Measurements from ENCODE around the gene PGP. TPM values are rescaled to one million over a fixed set of nuclear protein-coding genes. Genes with fewer than 3 reads are reported as not detected.

PGP gene
- total RNA-seq, 1 donor from 2014 or later, result 16.8 TPM

DNA sequence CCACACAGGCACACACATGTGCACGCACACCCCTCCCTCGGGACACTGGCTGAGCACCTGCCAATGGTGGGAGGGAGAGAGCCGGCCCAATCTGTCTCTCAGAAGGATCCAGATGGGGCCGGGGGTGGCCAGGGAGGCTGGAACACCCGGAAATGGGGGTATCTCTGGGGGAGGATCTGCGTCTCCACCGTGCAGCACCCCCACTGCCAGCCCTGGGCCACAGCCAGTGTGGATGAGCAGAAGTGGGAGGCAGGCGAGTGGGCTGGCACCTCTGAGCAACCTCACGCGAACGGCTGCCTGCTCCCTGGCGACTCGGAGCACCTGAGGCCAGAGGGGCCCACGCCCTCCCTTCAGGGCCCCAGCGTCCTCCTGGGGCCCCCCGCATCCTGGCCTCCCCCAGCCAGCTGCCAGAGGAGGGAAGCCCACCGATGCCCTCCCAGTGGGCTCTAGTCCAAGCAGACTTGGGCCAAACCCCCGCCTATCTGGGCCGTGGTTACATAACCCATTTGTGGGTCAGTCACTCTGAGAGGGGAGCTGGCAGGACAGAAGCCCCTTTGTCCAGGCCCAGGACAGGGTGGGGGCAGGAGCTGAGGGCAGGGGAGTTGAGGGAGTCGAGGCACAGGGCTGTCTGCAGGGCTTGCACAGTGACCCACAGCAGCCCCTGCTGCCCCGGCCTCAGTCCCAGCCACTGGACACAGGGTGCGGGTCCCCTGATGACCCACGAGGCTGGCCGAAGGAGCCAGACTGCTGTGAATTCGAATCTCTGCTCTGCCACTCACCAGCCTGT is 23.8 kb downstream of the PGP start:
- Mint-ChIP-seq H3K36me3 (no peaks in the 10 kb centered on the region), H3K4me1 (peaks cover 10% of the 10 kb centered on the region), H3K27me3 (ENCODE audit: low read depth) (peaks cover 10% of the 10 kb centered on the region), H3K27ac (no peak overlapping the region), H3K9me3 (no peaks in the 10 kb centered on the region), H3K4me3 (no peak overlapping the region)
- no peak for DNase-seq (ENCODE audit: low spot score in 2 of 2, unreplicated experiment in 2 of 2)
- TF ChIP-seq, protein P1, sequence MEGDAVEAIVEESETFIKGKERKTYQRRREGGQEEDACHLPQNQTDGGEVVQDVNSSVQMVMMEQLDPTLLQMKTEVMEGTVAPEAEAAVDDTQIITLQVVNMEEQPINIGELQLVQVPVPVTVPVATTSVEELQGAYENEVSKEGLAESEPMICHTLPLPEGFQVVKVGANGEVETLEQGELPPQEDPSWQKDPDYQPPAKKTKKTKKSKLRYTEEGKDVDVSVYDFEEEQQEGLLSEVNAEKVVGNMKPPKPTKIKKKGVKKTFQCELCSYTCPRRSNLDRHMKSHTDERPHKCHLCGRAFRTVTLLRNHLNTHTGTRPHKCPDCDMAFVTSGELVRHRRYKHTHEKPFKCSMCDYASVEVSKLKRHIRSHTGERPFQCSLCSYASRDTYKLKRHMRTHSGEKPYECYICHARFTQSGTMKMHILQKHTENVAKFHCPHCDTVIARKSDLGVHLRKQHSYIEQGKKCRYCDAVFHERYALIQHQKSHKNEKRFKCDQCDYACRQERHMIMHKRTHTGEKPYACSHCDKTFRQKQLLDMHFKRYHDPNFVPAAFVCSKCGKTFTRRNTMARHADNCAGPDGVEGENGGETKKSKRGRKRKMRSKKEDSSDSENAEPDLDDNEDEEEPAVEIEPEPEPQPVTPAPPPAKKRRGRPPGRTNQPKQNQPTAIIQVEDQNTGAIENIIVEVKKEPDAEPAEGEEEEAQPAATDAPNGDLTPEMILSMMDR (IDR thresholded peaks at IDR 0.05; ENCODE audit: unreplicated experiment), result no peak

DNA sequence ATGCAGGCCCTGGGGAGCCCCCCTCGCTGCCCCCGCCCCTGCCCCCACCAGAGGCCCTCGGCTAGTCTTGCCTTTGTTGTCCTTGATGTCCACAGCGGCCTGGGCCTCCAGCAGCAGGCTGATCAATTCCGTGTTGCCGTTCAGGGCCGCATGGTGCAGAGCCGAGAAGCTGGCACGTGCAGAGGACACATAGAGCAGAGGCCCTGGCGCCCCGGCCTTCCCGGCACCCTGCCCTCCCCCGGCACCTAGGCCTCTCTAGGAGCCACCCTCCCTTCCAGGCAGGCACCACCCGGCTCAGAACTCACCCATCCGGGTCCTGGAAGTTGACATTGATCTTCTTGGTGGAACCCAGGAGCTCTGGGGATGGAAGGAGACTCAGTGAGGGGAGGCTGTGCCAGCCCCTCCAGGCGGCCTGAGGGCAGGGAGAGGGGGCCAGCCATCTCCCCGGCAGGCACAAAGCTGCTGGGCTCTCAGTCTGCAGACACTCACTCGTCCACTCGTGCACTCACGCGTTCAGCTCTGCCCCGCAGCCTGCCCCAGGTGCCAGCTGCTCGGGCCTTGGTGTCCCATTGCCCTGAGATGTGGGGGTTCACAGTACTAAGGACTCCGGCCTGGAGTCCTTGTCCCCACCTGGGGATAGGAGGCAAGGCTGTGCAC is 24.5 kb downstream of the PGP start:
- H3K36me3 Mint-ChIP-seq, result no peaks in the 10 kb centered on the region
- no peaks in the 10 kb centered on the region for H3K9me3 Mint-ChIP-seq
- TF ChIP-seq, protein P1 (IDR thresholded peaks at IDR 0.05; ENCODE audit: unreplicated experiment), result no peak
- H3K4me3 Mint-ChIP-seq, result no peak overlapping the region
- H3K4me1 Mint-ChIP-seq, result peaks cover 8% of the 10 kb centered on the region
- peaks cover 7% of the 10 kb centered on the region for H3K27me3 Mint-ChIP-seq (ENCODE audit: low read depth)
- no peak for DNase-seq (ENCODE audit: low spot score in 2 of 2, unreplicated experiment in 2 of 2)
- no peak overlapping the region for H3K27ac Mint-ChIP-seq

DNA sequence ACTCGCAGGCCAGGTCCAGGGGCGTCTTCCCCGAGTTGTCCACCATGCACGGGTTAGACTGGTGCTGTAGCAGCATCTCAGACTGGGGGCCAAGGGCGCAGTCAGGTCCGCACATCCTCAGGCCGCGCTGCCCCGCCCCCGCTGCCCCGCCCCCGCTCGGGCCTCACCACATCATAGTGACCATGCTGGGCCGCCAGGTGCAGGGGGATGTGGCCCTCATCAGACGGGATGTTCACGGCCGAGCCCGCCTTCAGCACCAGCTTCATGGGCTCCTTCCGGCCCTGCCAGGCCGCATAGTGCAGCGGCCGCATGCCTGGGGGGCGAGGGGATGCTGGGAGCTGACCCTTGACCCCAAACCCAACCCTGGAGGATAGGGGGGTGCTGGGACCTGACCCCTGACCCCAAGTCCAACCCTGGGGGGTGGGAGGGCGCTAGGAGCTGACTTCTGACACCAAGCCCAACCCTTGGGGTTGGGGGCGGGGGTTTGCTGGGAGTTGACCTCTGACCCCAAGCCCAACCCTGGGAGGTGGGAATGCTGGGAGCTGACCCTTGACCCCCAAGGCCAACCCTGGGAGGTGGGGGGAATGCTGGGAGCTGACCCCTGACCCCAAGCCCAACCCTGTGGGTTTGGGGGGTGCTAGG is 25.3 kb downstream of the PGP start:
- no peak for DNase-seq (ENCODE audit: low spot score in 2 of 2, unreplicated experiment in 2 of 2)
- Mint-ChIP-seq H3K4me3 (no peak overlapping the region), H3K27ac (no peak overlapping the region), H3K36me3 (no peaks in the 10 kb centered on the region), H3K27me3 (ENCODE audit: low read depth) (peaks cover 2% of the 10 kb centered on the region), H3K4me1 (peaks cover under 1% of the 10 kb centered on the region), H3K9me3 (no peaks in the 10 kb centered on the region)
- TF ChIP-seq, protein P1 (IDR thresholded peaks at IDR 0.05; ENCODE audit: unreplicated experiment), result no peak

DNA sequence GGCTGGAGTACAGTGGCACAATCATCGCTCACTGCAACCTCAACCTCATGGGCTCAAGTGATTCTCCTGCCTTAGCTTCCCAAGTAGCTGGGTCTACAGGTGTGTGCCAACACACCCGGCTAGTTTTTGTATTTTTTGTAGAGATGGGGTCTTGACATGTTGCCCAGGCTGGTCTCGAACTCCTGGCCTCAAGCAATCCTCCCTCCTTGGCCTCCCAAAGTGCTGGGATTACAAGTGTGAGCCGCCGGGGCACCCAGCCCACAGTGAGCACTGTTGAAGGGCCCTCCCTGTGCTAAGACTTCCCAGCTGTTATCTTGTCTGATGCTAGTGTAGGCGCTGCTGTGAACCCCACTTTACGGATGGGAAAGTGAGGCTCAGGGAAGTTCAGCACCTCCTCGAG is 26.2 kb downstream of the PGP start:
- no peaks in the 10 kb centered on the region for H3K9me3 Mint-ChIP-seq
- H3K36me3 Mint-ChIP-seq, result no peaks in the 10 kb centered on the region
- TF ChIP-seq, protein P1 (IDR thresholded peaks at IDR 0.05; ENCODE audit: unreplicated experiment), result no peak
- no peak overlapping the region for H3K4me3 Mint-ChIP-seq
- H3K4me1 Mint-ChIP-seq, result no peaks in the 10 kb centered on the region
- H3K27me3 Mint-ChIP-seq (ENCODE audit: low read depth), result no peaks in the 10 kb centered on the region
- no peak for DNase-seq (ENCODE audit: low spot score in 2 of 2, unreplicated experiment in 2 of 2)
- H3K27ac Mint-ChIP-seq, result no peak overlapping the region

DNA sequence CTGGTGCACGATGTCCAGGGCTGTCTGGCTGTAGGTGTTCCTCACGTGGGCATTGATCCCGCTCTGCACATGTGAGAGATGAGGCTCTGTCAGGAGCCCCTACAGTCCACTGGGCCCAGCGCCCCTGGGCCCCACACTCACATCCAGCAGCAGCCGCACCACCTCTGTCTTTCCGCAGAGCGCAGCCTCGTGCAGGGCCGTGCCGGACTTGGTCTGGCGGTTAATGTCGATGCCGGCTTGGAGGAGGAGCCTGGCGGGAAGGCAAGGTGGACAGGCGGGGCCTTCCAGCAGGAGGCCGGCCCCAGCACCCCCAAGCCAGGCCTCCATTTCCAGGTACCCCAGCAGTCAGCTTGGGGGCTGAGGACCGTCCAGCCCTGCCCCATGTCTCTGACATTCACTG is 27.4 kb downstream of the PGP start:
- H3K4me1 Mint-ChIP-seq, result no peaks in the 10 kb centered on the region
- H3K9me3 Mint-ChIP-seq, result no peaks in the 10 kb centered on the region
- DNase-seq (ENCODE audit: low spot score in 2 of 2, unreplicated experiment in 2 of 2), result no peak
- no peak overlapping the region for H3K27ac Mint-ChIP-seq
- H3K27me3 Mint-ChIP-seq (ENCODE audit: low read depth), result no peaks in the 10 kb centered on the region
- H3K36me3 Mint-ChIP-seq, result peaks cover under 1% of the 10 kb centered on the region
- no peak overlapping the region for H3K4me3 Mint-ChIP-seq
- TF ChIP-seq, protein P1 (IDR thresholded peaks at IDR 0.05; ENCODE audit: unreplicated experiment), result no peak

Measured in mesothelial cell of epicardium (in vitro differentiated cells).